ENCODE data around the gene BARX2.

- TF ChIP-seq POLR2AphosphoS5 (IDR thresholded peaks at IDR 0.05) (no peak), CTCF (IDR thresholded peaks at IDR 0.05) (no peak)
These were observed 66.5 kb downstream of the BARX2 start for GRCh38 chr11:129442171-129442570.

Measured in stomach (tissue), 4 donors.